Measurements from ENCODE around the gene CLTCL1.

CLTCL1 gene

DNA sequence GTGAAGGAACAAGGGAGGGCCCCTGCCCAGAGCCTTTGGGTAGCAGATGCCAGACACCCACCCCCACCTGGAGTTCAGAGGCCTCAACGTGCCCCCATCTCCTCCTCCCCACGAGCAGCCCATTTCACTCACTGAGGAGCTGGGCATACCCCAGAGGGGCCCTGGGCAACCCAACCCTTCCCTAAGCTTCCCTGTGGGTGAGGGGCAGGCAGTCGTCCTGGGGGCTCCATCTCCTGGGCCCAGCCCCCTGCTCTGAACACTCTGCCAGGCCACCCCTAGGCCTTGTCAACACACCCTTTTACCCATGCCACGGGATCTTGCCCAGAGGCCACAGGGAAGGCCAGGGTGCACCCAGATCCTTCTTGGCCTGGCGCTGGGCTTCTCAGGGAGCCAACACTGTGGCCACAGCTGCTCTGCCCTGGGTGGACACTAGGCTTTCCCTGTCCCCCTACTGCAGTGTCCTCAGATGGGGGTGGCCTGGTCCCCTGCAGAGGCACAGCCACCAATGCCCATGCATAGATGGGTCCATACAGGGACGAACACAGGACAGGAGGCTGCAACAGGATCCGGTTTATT is 116.4 kb downstream of the CLTCL1 start:
- TF ChIP-seq CTCF (IDR thresholded peaks at IDR 0.05) = no peak

GRCh38 chr22:19174106-19175025 is 117.2 kb downstream of the CLTCL1 start:
- no peak for TF ChIP-seq CTCF (IDR thresholded peaks at IDR 0.05)

DNA sequence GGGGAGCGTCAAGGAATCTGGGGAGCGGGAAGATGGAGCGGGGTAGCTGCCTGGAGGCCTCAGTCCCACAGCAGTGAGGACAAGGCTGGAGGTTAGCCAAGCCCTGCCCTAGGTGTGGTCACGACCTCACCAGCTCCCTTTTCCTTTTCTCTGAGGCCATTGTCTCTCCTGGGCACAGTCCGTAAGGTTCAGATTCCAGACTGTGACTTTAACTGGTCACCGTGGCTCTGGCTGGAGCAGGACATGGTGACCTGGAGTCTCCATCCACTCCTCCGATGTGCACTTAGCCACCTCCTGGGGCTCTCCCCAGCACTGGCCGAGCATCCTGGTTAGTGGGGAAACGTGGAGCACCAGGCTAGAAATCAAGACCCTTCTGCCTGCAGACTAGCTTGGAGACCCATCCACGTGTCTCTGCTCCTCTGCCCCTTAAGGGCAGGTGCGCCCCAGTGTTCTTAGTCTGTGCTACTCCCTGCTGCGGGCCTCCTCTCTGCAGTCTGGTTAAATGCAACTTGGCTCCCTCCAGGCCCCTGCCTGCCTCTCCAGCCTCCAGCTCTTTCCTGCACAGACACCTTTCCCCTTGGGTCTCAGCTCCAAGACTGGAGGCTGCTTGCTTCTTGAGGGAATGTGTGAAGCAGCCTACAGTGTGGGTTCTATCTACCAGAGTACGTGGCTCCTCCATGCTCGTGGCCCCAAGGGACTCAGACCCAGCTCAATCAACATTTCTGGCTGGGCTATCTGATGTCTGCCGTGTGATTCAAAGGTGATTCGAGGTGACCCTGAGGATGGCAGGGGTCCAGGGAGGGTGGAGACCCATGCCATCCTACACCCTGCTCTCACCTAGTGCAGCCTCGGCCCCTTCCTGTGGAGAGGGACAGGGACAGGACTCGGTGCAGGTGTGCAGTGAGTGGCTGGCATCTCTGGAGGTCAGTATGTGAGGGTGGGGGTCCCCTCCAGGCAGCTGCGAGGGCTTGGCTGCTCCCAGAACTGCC is 118.2 kb downstream of the CLTCL1 start:
- no peak for TF ChIP-seq CTCF (IDR thresholded peaks at IDR 0.05)

DNA sequence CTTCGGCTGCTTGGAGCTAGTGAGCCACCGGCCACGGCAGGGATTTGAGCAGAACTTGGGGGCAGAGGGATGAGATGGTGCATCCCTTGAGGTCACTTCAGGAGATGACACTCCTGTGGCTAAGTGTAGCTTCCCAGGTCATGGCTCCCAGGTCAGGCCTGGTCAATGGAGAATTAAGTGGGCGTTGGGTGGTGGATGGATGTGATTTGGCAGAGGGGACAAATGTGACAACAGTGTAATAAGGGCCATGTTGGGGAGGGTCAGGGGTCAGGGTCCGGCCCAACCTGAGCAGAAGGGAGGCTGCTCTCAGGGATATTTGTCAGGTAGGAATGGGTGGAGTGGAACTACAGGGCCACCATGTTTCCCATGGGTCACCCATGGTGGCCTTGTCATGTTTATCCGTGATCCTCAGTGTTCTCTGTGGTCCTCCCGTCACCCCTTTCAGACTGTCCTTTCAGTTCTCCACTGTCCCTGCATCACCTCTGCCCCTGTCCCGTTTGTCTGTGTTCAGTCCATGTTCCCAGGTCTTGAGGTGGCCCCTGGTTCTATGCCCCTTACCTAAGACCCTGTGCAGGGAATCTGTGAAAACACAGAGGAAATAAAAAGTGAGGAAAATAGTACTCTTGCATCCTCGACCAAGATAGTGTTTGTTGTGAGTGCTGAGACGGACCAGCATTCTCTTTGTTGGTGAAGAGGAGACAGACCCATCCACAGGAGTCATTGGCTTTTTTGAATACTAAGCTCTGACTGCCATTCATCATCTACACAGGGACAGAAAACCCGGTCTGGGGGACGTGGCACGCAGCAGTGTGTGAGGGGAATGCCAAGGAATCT is 119.1 kb downstream of the CLTCL1 start:
- no peak for TF ChIP-seq CTCF (IDR thresholded peaks at IDR 0.05)

GRCh38 chr22:19169947-19170318 is 121.6 kb downstream of the CLTCL1 start:
- TF ChIP-seq CTCF (IDR thresholded peaks at IDR 0.05) = no peak

DNA sequence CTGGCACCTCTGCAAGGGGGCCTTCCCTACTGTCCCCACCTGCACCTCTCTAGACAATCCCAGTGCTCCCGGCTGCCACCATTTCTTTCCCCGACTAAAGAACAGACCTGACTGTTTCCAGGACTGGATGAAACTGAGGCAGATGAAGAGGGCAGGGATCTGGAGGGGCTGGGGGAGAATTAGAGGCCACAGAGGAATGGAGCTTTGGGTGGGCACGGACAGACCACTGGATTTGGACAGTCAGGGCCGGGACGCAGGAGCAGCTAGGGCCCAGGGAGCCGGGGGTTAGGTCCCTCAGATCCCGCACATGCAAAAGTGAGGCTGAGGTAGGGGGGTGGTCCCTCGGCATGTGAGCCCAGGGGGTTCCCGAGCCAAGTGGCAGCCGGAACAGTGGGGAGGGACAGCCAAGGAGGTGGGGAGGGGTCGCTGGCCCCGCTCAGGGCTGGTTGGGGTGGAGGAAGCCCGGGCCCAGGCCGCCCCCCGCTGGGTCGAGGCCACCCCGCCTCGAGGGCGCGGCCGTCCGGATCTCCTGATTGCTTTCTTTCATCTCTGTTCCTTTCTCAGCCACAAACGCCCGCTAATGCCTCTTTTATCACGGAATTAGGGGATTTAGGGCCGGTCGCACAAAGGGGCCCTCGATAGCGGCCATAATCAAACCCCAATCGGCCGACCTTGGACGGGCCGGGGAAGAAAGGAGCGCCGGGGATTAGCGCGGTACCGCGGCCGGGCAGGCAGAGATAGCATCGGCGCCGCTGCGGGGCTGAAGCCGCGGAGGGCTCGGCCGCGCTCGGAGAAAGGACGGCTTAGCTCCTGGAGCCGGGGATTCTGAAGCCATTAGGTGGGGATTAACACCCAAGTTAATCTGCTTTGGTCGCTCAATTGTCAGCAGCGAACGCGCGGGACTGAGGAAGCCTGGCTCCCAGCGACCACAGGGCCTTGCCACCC is 122.2 kb downstream of the CLTCL1 start:
- TF ChIP-seq CTCF (IDR thresholded peaks at IDR 0.05) = no peak

Data from LNCAP (cell line).